Stimulated activated CD8-positive, alpha-beta memory T cell treated with anti-CD3 and anti-CD28 coated beads, Interleukin-12 subunit alpha, Interleukin-12 subunit beta, amount 100 ng/mL, for 1 hour (primary cell): ENCODE results near the gene ADCYAP1R1.

Experiments used
- DNase-seq: peaks from one replicate; pipeline ENCODE4 v3.0.0-alpha.2; 2020; ENCODE audit warnings: low read depth

The ADCYAP1R1 gene

DNA sequence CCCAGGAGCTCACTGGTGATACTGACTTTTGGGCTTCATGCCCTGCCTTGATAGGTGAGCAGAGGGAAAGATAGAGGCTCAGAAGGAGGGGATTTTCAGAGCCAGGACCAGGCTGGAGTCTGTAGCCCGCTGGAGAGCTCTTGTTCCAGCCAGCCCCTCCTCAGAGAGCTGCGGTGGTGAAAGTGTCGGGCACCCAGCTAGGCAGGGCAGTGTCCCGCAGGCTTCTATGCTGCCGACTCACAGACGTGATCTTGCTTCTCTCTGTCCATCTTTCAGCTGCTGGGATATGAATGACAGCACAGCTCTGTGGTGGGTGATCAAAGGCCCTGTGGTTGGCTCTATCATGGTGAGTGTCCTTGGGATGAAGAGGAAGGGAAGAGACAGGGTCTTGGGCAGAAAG is 35.2 kb downstream of the ADCYAP1R1 start:
- no peak for DNase-seq

DNA sequence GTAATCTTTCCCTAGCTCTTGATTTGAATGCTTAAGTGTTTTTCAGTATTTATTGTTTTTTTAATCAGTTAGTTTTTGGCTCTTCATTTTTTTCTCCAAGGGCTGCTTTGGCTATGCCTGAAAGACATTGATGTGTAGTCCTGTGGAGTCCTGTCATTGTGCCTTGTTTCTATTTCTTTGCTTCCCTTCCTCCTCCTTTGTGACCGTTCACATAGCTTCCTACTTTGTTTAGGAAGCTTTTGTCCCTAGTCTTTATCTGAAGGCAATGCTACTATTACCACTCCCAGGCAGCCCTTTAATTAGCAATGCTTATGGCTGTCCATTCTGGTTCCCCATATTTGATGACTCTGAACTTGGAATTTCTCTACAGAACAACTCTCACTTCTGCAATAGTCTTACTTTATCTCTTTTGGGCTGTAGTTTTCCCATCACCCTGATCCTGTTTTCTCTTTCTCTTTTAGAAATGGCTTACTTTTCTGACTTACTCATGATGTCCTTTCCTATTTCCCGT is 39.9 kb downstream of the ADCYAP1R1 start:
- DNase-seq: no peak

DNA sequence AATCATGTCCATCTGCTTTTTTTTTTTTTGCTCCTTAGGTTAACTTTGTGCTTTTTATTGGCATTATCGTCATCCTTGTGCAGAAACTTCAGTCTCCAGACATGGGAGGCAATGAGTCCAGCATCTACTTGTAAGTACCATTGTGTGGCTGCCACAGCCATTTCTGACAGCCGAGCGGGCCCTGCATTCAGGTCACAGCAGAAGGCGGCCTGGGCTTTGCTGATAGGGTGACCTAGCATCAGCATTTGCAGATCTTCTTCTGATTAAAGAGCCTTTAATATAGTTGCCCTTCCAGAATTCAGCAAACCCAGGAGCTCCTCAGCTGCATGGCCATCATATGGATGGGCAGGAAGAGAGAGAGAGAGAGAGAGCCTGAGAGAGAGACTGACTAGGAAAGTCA is 40.5 kb downstream of the ADCYAP1R1 start:
- DNase-seq: no peak

DNA sequence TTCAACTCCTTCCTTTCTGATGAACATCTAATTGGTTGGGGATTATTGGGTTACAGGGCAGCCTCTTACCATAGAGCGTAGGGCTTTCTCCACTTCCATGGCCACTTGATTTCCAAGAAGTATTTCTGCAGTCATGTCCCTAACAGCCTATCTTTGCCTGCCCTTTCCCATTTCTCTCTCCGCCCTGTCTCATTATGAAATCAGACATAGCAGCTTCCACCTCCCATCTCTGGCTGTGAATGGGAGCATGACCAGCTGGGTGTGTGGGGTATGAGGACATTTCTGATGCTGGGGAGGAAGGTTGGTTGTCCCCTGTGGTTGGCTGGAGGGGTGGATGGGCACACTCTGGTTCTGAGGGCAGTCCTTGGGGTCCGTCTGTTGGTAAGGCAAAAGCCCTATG is 41.2 kb downstream of the ADCYAP1R1 start:
- DNase-seq: no peak

DNA sequence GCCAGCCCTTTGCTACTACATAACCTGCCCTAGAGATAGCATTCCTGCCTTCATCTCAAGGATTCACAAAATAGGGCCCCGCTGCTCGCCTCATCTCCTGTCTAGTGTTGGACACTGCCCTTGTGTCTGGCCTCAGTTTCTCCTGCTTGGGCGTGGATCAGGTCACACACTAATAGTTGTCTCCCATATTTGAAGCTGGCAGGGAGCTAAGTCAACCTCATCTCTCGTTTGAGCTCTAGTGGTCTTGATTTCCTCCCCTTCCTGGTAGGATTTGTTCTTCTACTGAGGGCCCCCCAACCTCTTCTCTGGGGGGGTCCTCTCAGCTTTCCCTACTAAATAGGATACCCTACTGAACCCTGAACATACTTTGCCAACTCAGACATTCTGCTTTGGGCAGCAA is 42.2 kb downstream of the ADCYAP1R1 start:
- no peak for DNase-seq

DNA sequence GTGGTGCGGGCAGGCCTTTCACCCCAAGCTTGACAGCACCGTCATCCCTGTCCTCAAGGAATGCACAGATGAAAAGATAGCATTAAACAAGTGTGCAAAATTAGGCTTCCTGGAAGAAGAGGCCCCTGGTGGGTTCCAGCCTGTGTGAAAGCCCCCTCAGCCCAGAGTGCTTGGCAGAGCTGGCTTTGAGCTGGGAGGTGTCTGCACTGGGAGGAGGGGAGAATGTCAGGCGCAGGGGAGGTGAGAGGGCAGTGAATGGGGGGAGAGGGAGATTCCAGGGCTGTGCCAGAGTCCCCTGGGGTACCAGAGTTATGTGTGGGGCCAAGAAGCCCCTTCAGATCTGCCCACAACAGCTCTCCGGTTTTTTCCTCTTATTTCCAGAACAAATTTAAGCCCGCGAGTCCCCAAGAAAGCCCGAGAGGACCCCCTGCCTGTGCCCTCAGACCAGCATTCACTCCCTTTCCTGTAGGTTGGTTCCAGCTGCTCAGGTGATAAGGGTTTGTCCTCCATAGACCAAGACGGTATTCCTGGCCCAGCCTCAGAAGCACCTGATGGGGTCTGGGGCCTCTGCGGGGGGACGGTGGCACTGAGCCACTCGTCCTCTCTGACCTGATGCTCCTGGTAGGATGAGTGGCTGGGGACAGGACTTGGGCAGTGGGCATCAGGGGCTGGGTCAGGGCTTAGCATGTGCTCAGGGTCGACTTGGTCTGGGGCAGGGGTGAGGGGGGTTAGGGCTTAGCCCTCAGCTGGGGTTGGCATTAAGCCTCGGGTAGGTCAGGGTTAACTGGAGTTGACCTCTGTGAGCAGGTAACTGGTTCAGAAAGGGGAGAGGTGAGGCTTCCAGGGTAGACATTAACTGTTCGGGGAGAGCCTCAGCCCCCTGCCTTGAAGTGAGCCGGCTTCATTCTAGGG is 43.4 kb downstream of the ADCYAP1R1 start:
- DNase-seq: no peak

DNA sequence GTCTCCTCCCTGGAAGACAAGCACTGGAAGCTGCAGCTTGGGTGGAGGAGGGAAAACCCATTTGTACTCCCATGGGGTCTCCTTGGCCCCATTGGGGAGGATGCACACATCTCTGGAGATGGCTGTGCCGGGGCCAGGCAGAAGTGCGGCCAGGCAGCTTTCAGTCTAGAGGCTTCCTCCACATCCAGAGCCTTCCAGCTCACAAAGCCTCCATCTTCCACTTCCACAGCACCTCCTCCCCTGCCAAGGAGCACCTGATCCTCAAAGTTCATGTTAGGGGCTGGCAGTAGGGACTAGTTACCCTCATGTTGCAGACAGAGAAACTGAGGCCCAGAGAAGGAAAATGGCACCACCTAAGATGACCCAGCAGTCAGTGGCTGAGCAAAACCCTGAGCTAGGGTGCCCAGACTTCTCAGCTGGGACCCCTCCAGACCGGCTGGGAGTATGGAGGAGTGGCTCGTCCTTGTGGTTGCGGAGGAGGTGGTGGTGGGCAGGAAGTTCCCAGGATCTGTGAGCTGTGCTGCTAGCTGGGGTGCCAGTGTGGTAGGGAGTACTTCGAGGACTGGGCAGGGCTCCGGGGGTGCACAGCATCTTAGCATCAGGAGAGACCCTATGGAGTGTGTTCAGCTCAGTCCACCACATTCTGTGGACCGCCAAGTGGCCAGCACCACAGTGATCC is 44.2 kb downstream of the ADCYAP1R1 start:
- no peak for DNase-seq

DNA sequence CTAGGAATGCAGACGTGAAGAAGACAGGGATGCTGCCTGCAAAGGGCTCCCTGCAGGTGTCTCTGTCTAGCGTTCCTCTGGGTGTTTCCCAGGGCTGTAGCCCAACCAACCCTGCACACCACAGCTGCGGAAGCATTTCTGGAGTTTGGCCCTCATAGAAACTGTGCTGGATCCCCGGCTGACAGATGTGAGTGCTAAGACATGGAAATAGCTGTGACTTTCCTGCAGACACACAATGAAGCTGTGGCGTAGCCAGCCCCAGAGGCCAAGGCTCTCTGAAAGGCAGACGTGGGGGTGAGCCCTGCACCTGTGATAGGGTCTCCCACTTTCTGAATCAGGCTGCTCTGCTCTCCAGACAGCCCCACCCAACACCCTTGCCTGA is 44.8 kb downstream of the ADCYAP1R1 start:
- DNase-seq: no peak

DNA sequence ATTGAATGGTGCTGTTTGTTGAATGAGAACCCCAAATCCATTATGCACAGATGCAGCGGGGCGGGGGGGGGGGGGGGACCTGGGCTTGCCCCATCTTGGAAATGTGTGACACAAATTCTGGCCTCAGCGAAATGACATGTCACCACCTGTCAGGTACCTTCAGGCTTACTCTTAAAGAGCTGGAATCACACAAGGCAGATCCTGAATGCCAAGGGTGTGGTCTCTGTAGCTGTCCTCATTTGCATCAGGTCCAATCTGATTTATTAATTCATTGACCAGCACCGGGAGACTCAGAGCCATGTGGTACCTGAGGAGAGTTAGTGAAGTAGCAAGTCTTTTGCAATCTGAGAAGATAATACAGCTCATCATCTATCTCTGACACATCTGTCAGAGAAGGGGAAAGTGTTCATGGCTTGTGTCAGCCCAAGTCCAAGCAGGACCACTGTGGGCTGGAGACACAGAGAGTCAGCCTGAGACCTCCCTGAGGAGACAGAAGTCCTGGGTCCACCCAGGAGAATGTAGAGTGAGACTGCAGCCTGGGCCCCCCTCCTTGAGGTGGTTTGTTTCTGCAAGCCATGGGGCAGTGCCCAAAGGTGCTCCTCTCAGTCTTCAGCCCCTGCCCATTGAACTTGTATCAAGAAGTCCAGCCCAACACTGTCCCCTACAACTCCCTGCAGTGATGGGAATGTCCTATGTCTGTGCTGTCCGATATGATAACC is 46.7 kb downstream of the ADCYAP1R1 start:
- DNase-seq: no peak

DNA sequence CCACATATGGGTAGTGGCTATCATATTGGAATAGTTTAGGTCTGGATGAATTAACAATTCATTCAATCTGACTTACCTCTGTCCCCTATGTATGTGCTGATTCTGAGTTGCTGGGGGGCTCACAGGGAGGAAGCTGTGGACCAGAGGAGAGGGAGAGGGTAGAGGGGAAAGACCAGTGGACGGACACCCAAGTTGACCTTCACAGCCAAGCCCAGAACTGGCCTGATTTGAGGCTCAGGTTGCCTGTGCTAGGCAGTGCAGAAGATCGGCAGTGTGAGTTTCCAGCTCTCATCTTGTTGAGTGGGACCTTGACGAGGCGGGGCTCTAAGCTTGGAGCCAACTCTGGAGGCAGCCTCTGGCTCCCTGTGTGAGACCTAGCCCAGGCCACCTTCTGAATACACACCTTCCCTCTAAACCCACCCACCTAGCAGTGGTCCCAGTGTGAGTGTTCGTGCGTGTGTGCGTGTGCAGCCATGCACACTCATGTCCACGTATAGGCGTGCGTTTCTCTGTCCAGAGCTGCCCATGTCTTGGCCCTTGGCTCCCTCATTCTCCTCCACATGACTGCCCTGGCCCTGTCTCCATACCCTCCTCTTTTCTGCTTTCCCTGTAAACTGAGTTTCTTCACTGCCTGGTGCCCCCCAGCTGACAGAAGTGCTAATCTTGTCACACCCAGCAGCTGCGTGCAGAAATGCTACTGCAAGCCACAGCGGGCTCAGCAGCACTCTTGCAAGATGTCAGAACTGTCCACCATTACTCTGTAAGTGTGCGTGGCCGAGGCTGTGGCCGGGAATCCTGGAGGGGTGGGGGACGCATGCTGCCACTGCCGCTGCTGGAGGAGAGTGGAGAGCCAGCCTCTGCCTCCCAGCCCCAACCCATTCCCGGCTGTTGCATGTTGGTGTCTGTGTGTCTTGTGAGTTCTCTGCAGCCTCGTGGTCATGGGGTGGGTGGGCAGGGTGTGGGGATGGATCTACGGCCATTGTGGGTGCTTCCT is 47.6 kb downstream of the ADCYAP1R1 start:
- no peak for DNase-seq

DNA sequence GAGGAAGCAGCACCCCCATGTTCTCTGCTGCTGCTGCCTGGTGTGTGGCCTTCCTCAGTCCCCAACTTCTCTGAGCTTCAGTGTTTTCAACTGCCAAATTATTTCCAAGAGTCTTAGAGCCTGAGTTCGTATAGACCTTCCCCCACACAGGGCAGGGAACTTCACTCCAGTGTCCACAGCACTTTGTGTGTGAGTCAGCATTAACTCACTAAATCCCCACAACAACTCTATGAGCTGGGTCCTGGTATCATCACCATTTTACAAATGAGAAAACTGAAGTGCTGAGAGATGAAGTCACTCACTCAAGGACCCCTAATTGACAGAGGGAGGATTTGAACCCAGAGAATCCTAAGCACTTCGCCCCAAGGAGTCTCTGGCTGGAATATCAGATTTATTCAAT is 48.3 kb downstream of the ADCYAP1R1 start:
- no peak for DNase-seq

DNA sequence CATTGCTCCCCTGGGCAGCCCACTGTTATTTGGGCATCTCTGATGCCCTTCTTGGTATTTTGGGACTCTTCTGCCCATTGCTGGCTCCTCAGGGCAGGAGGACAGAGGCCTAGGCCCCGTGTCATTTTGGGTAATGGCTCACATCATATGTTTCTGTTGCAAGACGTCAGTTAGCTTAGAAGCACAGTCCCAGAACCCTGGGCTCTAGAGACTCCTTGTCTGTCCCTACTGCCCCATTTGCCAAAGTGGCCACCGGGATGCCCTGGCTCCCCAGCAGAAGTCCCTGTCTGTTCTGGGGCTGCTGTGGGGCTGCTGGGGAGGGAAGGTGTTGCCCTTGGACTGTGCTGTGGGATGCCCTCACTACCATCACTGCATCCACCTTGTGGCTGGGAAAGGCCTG is 48.8 kb downstream of the ADCYAP1R1 start:
- no peak for DNase-seq

DNA sequence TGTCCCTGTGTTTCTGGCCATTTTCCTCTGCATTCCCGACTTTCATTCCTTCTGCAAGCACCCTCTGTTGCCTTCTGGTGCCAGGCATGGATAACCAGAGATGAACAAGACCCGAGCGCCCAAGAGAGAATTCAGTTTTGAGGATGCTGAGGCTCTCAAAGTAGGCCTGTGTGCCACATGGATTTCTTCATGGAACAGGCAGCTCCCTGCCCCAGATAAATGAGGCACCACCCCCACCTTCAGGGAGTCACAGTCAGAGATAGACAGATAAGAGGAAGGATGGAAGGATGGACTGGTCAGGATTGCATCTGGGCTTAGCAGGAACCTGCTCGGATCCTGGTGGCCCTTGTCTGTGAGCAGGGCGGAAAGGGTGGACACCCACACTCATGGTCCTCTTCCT is 49.4 kb downstream of the ADCYAP1R1 start:
- DNase-seq: no peak

DNA sequence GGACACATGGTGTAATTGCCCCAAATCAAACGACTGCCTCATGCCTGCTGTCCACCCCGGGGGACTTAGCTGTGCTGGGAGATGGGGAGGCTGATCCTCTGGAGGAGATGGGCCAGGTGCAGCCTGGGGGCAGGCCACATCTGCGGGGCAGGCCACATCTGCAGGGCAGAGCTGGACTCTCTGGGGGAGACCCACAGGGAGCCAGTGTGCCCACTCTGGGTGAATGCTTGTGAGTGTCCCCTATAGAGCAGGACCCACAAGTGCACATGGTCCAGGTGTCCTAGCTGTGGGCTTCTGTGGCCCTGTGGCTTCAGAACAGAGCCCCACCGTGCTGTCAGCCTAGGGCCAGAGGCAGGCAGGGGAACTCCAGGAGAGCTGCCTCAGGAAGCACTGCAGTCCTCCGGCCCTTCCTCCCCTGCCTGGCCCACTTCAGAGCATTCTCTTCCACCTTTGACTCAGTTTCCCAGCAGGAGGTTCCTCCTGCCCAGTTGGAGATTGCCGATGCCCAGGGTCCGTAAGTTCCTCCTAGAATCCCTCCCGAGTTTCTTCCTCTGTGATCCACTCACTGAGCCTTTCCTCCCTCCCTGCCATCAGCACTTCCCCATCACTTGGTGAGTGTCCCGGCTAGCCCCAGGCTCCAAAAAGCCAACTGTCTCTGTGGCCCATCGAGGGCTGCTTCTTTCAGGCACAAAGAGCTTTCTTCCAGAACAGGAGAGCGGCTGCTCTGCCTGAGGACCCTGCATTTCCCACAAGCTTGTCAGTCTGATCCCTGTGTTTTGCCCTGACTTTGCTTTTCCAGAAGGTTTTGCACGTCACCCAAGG is 50.3 kb downstream of the ADCYAP1R1 start:
- DNase-seq: no peak

DNA sequence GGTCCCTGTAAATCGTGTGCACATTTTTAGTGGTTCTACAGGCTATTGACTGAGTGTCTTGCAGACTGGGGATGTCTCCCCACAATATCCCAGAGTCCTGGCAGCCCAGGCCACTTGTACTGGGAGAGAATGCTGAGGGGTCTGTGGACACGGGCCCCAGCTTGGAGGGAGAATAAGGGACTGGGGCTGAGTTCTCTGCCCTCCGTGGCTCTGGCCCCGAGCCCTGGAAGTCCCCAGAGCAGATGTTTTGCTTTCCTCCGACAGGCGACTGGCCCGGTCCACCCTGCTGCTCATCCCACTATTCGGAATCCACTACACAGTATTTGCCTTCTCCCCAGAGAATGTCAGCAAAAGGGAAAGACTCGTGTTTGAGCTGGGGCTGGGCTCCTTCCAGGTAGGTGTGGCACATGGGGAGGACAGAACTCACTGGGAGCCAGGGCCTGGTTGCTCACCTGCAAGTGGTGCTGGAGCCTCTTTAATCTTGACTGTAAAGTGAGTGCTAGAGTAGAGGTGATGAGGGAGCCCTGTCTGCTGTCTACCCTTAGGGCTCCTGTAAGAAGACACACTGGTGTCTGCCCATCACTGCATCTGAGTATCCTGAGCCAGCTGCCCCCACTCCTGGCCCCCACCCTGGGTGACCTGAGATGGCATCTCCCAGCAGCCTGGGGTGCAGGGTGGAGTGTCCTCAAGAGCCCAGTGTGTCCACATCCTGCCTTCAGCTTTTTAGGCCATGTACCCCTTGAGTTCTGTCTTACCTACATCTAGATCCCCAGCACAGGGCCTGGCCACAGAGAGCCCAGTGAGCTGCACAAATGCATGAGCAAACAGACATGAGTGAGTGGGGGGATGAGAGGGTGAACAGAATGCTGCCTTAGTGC is 51.1 kb downstream of the ADCYAP1R1 start:
- DNase-seq: no peak

DNA sequence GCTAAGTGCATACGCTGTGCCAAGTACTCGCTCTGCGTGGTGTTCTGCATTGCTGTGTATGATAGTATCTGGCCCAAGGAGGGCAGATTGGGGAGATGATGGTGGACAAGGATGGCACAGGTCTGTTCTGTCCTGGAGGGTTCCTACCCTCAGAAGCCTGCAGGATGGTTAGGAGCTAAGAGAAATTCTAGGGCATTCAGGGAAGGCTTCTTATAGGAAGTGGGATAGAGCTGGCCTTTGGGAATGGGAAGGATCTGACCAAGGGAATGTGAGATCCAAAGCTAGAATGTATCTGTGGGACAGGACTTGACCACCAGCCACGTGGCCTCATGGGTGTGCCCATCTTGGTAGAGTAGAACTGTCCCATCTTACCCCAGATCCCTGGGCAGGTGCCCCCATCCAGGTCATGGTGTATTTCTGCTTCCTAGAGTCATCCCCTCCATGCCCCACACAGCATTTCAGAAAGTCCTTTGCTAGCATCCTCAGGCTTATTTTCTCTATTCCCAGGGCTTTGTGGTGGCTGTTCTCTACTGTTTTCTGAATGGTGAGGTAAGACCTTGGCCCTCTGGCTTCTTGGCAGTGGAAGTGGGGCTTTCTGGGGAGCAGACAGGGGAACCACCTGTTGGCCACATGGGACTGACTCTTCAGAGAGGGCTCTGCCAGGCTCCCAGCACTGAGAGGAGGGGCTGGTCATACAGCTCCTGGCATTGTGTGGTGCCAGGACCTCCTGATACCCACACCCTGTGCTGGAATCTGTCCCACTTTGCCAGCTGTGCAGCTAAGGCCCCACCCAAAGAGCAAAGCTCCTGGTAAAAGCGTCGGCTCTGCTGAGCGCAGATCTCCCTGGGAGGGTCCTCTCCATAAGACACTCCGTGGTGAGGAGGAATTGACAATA is 52.5 kb downstream of the ADCYAP1R1 start:
- DNase-seq: no peak

DNA sequence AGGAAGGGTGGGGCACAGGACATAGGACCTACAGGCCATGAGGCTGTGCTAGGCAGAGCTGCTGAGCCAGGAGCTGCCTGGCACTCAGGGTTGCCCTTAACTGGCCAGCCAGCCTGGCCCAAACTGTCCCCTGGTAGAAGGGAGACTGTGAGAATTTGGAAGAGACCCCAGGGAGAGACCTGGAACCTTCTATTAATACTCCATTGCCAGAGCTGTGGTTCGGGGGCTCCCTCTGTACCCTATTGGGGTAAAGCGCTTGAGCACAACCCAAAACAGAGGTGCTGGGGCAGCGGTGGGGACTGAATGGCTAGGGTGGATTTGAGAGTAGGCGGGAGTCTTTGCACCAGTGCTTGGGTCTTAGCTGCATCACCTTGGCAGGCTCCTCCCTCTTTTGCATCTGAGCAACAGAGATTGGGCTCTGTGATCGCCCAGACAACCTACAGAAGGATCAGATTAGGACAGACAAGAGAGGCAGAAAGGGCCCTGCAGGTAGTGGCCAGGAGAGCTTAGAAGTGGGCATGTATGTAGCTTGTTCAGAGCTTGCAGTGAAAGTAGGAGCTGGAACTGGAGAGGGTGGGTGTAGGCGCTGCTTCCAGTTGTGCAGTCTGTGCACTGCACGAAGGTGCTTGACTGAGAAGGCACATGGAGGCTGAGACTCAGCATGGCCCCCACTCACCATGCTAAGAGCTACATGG is 53.3 kb downstream of the ADCYAP1R1 start:
- no peak for DNase-seq
